M059J (cell line): ENCODE results near the gene RNF17. TPM values are rescaled to one million over a fixed set of nuclear protein-coding genes. Genes with fewer than 3 reads are reported as not detected.
"Not testable (repeated sequence)": the region's sequence is repeated elsewhere in the genome, so short reads cannot be mapped to it uniquely, and the experiment has no call there.

Source experiments
- DNase-seq: peaks from one replicate; pipeline ENCODE4 v3.0.0-alpha.2; 2012; ENCODE audit warnings: low read depth
- total RNA-seq: library from RNA; depleted of rRNA; stranded (reverse); fragments of >200 nt; shearing (Covaris generic); gene quantifications from 2 replicates; pipeline ENCODE4 v1.2.3, GENCODE V29; 2014; rRNA removed

Gene RNF17, protein sequence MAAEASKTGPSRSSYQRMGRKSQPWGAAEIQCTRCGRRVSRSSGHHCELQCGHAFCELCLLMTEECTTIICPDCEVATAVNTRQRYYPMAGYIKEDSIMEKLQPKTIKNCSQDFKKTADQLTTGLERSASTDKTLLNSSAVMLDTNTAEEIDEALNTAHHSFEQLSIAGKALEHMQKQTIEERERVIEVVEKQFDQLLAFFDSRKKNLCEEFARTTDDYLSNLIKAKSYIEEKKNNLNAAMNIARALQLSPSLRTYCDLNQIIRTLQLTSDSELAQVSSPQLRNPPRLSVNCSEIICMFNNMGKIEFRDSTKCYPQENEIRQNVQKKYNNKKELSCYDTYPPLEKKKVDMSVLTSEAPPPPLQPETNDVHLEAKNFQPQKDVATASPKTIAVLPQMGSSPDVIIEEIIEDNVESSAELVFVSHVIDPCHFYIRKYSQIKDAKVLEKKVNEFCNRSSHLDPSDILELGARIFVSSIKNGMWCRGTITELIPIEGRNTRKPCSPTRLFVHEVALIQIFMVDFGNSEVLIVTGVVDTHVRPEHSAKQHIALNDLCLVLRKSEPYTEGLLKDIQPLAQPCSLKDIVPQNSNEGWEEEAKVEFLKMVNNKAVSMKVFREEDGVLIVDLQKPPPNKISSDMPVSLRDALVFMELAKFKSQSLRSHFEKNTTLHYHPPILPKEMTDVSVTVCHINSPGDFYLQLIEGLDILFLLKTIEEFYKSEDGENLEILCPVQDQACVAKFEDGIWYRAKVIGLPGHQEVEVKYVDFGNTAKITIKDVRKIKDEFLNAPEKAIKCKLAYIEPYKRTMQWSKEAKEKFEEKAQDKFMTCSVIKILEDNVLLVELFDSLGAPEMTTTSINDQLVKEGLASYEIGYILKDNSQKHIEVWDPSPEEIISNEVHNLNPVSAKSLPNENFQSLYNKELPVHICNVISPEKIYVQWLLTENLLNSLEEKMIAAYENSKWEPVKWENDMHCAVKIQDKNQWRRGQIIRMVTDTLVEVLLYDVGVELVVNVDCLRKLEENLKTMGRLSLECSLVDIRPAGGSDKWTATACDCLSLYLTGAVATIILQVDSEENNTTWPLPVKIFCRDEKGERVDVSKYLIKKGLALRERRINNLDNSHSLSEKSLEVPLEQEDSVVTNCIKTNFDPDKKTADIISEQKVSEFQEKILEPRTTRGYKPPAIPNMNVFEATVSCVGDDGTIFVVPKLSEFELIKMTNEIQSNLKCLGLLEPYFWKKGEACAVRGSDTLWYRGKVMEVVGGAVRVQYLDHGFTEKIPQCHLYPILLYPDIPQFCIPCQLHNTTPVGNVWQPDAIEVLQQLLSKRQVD (N-terminal part only)
- not detected in 2 replicates for total RNA-seq

DNA sequence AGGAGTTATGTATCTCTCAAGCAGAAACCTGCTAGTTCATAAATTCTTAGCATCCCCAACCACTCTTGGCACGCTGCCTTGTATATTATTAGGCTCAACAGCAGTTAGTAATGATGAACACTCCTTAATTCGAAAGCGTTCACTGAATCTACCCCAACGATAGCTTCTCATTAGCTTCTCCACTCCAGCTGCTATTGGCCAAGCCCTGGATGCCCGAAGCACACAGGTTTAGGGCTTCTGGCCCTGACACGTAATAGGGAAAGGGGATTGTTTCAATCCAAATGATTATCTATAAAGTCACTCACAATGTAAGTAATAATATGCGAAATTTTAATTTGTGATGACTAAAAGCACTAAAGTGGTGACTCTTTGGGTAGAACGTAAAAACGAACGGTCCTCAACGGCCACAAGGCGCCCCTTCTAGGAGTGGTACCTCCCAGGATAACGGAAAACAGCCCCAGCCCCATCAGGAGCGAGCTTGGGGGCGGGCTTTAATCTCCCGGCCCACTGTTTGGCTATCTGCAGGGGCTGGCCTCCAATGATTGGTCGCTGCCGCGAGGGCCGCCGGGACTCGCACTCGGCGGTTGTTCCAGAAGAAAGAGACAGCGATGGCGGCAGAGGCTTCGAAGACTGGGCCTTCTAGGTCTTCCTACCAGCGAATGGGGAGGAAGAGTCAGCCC lies at the start of gene RNF17:
TSS of gene RNF17 (plus strand) at position 574 of the 680 bp plus-strand sequence. CDS start at position 609, 35 bp downstream.
- DNase-seq: no peak

DNA sequence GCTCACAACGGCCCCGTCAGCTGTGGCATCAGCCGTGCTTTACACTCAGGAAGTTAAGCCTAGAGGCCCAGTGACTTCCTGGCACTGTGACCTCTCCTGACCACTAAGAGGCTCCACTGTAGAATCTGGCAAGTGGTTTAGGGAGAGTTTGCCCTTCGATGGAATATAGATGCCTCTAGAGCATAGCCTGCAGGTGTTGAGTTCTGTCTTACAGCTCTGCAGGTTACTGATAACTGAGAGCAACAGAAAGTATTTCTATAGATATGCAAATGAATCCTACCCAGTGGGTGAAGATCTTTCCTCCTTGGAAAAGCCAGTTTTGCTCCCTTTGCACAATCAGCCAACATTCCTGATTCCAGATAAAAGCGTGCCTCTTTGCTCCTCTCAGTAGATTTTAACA lies 48.0 kb upstream of the RNF17 start:
- no peak for DNase-seq

DNA sequence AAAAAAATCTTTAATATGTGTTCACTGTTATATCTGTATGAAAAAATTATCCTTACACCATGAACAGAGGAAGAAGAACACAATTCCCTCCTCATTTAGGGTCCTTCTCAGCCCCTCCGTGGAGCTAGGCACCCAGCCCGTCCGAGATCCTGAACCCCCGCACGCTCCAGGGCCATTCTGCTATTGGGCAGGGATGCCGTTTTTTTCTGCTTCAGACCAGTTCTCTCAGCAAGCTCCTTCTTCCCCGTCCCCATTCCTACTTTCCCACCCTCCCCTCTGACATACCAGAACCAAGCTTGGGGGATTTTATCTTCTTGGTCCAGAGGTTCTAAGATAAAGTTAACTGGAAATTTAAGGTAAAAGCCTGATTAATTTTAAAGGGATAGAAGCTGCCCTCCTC lies 47.5 kb upstream of the RNF17 start:
- no peak for DNase-seq

DNA sequence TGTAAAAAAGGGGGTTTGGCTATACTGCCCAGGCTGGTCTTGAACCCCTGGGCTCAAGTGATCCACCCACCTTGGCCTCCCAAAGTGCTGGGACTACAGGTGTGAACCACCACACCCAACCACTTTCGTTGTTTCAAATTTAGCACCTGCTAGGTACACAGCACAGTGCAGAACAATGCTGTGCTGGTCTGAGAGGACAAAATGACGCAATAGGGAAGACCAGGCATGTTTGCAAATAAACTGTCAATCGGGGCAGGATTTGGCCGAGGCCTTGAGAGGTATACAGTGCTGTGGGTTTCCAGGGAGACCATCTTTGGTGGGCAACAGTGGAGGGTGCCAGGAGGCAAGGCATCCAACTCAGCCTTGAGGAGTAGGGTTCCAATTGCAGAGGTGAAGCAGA lies 46.8 kb upstream of the RNF17 start:
- DNase-seq: no peak

DNA sequence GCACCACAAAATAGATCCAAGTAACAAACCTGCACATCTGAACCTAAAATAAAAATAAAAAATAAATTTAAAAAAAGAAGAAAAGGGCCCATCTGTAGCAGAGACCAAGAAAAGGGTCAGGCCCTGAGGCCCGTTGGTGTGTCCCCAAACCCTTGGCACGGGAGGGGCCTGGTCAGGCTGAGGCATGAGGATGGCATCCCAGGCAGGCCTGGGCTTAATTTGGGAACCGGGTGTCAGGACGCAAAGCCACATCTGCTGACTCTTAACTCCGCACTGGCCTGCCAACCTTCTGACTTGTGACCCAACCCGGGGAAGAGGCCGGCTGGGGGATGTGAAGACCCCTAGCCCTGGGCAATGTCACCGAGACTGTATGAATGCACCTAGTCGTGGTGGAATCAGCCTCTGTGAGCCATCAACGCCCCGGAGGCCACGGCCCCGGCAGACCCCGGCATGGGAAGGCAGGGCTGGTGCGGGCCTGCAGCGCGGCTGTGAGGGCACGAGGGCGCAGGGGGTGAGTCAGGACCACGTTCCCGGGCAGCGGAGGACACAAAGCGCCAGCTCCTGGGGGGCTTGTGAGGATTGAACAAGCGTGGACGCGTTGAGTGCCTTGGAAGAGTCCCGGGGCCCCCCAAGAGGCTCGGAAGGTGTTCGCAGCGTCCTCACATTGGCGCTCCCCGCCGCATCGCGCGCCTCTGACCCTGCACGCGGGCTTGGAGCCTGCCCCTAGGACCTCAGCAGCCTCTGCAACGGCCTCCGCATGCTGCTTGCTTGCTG lies 45.6 kb upstream of the RNF17 start:
- DNase-seq: no peak

DNA sequence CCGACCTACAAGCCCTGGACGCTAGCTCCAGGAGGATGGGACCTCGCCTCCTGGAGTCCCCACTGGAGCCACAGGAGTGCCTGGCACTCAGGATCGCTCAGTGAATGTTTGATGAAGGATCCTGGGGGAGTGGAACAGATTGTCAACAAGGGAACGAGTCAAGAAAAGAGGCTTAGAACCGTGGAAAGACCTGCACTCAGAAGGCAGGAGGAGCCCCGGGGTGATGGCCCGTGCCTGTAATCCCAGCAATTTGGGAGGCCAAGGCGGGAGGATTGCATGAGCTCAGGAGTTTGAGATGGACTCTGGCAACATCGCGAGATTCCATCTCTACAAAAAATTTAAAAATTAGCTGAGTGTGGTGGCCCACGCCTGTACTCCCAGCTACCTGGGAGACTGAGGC lies 44.8 kb upstream of the RNF17 start:
- DNase-seq: no peak

DNA sequence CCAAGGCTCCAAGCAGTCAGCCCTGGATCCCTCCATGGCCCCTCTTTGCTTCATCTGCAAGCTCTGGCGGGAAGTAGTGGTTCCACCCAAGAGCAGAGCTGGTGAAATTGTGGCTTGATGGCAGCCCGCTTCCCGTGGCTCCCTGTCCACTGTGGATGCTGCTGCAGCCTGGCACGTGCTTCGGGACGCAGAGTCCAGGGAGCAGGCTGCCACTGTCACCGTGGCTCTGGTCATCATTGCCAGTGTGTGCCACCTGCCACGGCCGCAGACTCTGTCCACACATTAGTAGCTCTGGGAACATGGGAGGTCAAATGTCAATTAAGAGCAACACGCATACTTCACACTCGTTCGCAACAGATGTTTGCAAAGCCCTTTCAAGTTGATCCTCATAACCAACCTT lies 40.8 kb upstream of the RNF17 start:
- DNase-seq: no peak

DNA sequence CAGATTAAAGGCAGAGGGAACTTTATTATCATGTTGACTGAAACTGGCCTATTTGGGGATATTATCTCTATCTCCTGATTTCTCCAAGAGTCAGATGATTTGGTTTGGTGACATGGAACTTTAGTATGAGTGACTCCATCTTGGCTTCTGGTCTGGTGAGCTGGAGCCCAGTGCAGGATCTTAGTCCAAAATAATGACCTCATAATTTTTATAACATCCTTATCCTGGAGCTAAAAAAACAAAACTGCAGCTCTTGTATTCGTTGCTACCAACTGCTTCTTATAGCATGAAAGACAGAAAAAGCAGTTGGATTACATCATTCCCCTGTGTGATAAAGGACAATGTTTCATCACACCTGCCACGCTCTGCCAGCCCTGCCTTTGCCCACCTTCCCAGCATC lies 39.3 kb upstream of the RNF17 start:
- DNase-seq: no peak

DNA sequence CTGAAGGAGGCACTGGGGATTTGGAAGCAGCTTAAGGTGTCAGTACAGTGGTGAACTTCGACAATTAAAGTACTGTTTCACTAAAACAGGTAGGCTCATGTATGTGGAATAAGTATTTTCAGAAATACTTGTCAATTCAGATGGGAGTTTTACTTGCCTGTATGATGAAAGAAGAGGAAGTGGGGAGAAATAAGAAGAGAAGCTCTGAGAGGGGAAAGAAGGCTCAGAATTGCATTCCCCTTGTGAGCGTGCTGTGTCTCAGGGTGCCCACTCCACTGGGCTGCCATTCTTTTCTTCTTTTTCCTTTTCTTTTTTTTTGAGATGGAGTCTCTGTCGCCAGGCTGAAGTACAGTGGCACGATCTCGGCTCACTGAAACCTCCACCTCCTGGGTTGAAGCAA lies 38.6 kb upstream of the RNF17 start:
- DNase-seq: no peak

DNA sequence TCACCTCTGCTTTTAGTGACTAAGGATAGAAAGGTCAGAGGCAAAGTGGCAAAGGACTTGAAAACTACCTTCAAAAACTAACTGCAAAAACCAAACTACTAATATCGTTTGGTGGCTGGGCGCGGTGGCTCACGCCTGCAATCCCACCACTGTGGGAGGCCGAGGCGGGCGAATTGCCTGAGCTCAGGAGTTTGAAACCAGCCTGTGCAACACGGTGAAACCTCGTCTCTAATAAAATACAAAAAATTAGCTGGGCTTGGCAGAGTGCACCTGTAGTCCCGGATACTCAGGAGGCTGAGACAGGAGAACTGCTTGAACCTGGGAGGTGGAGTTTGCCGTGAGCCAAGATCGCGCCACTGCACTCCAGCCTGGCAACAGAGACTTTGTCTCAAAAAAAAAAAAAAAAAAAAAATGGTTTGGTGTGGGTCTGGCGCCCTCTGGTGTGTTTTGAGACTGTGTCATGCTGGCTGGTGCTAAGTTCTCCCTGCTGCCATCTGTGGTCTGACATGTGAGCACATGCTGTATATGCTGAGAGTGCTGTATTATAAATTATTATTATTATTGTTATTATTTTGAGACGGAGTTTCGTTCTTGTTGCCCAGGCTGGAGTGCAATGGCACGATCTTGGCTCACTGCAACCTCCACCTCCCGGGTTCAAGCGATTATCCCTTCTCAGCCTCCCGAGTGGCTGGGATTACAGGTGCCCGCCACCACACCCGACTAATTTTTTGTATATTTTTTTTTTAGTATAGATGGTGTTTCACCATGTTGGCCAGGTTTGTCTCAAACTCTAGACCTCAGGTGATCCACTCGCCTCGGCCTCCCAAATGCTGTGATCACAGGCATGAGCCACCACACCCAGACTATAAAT lies 36.0 kb upstream of the RNF17 start:
- DNase-seq: peak; percentile 70

DNA sequence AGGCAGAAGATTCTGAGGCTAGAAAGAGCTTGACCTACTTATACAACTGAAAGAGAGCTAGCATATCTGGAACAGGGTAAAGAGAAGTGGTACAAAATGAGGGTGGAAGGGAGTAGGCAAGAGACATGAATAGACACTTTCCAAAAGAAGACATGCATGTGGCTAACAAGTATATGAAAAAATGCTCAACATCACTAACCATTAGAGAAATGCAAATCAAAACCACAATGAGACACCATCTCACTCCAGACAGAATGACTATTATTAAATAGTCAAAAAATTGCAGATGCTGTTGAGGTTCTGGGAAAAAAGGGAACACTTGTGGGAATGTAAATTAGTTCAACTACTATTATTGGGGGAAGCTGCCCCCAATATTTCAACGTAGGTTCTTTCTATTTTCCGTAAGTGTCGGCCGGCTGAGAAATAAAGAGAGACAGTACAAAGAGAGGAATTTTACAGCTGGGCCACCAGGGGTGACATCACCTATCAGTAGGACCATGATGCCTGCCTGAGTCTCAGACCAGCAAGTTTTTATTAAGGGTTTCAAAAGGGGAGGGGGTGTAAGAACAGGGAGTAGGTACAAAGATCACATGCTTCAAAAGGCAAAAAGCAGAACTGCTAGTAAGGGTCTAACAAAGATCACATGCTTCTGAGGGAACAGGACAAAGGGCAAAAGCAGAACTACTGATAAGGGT lies 32.9 kb upstream of the RNF17 start:
- DNase-seq: not testable (repeated sequence)

DNA sequence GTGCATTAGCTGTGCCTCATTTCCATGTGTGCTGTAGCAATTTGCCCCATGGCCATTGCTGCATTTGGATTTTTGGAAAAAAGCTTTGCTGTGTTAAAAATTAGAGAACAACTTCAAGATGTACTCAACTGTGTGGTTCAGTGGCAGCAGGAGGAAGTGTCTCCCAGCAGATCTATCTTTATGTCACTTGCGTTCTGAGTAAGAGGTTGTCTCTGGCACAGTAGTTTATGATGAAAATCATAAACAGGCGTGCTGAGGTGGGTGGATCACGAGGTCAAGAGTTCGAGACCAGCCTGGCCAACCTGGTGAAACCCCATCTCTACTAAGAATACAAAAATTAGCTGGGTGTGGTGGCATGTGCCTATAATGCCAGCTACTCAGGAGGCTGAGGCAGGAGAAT lies 29.0 kb upstream of the RNF17 start:
- no peak for DNase-seq

DNA sequence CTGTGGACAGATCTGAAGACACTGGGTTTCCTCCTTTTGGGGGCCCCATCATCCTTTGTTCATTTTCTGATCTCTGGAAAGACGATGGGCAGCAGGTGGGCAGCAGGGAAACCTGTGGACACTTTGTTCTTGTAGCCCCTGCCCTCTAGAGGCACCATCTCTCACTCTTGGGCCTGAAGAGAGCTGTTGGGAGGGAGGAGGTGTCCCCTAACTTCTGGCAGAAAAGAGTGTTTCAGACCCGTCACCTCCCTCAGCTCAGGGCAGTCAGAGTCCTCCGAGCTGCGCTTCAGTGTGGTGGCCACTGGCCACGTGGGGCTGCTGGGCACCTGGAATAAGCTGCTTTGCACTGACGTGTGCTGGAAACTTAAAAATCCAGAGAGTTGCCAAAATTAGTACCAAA lies 26.9 kb upstream of the RNF17 start:
- no peak for DNase-seq

DNA sequence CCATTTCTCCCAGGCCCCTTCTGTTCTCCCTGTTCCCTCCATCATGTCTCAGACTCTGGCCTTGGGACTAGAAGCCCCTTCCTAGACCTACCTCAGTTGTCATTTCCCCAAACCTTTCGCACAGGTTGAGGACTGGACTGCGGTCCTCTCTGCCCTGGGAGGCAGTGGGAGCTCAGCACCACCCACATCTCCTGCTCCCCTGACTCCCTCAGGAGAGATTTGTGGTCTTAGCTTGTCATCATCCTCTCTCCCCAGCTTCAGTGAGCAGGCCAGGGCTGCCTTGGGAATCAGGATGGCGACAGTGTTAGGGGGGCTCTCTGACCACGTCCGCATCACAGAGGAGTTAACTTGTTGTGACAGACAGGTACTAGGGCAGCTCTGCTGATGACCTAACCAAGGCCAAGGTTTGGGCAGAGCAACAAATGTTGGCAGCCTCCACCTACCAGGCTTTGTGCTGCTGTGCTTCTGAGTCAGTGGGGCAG lies 25.6 kb upstream of the RNF17 start:
- no peak for DNase-seq

DNA sequence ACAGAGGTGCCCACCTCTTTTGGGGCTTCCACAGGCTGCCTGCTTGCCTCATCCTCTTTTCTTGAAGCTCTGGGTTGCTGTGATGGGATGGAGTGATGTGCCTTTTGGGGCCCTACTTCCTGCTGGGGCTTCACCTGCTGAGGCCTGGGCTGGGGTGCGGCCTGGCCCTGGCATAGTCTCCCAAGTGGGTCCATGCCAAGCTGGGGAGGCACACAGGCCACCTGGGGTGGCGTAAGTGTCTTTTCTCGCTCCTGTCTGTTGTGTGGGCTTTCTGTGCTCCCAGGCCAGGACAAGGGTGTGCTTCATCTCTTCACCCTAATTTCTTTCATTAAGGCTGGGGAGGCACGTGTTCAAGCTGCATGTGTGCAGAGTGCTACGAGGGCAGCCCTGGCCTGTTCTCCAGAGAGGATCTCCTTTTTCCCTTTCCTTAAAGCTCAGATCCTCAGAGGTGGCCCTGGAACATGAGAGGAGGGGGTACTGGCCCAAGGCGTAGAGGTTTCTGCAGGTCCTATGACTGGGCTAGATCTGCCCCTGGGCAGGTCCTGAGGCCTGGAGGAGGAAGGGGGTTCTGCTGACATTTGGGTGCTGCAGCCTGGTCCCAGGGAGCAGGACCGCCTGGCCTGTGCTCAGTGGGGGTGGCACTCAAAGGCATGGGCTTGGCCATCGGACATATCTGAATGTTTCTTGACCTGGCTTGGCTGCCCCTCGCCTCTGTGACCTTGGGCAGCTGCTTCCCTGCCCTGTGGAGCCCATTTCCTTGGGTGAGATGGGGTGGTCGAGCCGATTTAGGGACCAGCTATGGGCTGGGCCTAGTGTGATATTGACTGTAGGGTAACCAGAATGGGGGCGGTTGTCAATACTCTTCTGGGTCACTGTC lies 23.7 kb upstream of the RNF17 start:
- DNase-seq: no peak

DNA sequence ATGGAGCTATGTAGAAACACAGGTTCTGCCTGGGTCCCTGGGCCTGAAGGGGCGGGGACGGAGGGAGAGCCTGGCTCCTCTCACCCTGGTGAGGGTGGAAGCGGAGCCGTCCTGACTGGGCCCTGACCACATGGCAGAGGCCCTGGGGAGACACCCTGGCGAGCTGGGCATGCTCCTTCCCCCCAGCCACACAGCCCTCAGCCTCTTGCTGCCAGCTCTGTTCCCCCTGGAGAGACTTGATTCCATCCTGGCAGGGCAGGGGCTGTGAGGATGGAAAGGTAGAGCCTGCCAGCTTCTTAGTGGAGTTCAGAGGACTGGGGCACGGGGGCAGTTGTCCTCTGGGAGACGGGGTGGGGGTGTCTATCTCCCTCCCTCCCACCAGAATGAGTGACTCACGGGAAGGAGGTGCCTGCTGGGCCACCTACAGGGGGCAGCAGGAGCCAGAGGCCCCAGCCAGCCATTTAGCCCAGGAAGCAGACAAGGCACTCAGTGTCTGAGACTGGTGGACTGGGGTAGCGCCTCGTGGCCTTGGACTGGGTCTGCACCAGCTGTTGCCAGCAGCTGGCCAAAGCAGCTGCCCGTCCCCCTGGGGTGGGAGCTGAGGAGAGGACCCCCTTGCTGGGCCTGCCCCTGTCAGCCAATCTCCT lies 22.8 kb upstream of the RNF17 start:
- no peak for DNase-seq

DNA sequence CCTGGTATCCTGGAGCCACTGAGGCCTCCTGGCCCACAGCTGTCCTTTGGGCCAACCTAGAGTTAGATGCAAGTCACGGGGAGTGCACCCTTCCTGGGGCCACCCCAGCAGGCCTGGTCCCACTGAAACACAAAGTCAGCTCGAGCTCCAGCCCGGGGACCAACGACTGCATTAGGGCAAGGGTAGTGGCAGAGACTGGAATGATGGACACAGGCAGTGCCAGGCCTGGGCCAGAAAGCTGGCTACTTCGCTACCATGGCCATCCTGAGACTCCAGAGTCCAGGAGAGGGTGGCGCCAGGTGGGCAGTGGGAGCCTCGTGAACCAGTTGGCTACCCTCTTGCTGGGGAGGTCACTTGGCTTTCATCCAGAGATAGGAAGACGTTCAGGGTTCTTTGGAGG lies 22.2 kb upstream of the RNF17 start:
- no peak for DNase-seq
